GM13977 (cell line): ENCODE data around the gene DRD4.

Experiments
- DNase-seq: peaks from one replicate; pipeline ENCODE4 v3.0.0; 2012; ENCODE audit warnings: low spot score
- CTCF ChIP-seq: IDR thresholded peaks from 2 replicates; pipeline ENCODE4 v1.5.1; 2012; ENCODE audit warnings: mild to moderate bottlenecking, control low read depth; ENCODE audit not compliant: insufficient read depth; ENCODE audit errors: extremely low read depth, missing control alignments
- in situ Hi-C: fragments of 300-500 bp; cut with MboI; formaldehyde crosslinking; loops from one replicate; pipeline ENCODE4 v1.12.0; 2022; ENCODE audit warnings: low sequenced_read_pairs, low pct_unique_long_range_greater_than_20kb, mixed read lengths, inconsistent platforms; ENCODE audit not compliant: unreplicated experiment

The DRD4 gene

GRCh38 chr11:593347-593746, 43.7 kb upstream of the DRD4 start:
- in situ Hi-C loops: no loop called here
- DNase-seq: no peak
- TF ChIP-seq CTCF: no peak

- in situ Hi-C loops: no loop called here
- no peak for TF ChIP-seq CTCF
- no peak for DNase-seq
Observed at GRCh38 chr11:595400-595799, 41.7 kb upstream of the DRD4 start.

- in situ Hi-C loops: no loop called here
- no peak for DNase-seq
- no peak for TF ChIP-seq CTCF
Observed at GRCh38 chr11:596374-596773, 40.7 kb upstream of the DRD4 start.

DNA sequence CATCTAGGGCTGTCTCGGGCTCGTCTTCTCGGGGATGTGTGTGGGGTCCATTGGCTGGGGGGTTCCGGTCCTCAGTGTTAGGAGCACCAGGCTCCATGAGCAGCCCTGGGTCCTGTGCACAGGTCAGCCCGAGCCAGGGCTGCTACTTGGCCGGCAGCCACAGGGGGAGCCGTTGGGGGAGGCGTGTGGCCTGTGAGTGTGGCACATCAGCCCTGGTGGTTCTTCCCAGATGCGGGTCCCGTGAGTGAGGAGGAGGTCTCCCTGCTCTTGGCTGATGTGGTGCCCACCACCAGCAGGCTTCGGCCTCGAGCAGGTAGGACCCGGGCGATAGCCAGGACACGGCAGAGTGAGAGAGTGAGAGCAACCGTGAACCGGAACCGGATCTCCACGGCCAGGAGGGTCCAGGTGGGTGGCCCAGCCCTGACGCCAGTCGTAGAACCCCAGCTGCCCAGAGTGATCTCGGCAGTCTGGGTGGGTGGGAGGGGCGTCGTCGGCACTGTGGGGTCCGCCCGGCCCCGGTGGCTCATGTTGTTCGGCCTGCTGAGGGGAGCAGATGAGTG, 39.8 kb upstream of the DRD4 start:
- DNase-seq: no peak
- in situ Hi-C loops: no loop called here
- peak; percentile 41 for TF ChIP-seq CTCF

GRCh38 chr11:598005-598680, 38.9 kb upstream of the DRD4 start:
- no peak for DNase-seq
- TF ChIP-seq CTCF: no peak
- in situ Hi-C loops: no loop called here

GRCh38 chr11:601573-602245, 35.4 kb upstream of the DRD4 start:
- DNase-seq: no peak
- no peak for TF ChIP-seq CTCF
- in situ Hi-C loops: no loop called here
